ENCODE results near the gene FBXW7. TPM values are rescaled to one million over a fixed set of nuclear protein-coding genes. Genes with fewer than 3 reads are reported as not detected.

FBXW7 gene
- total and polyA plus RNA-seq, 2 of the 13 experiments (the other 11 are each of a cell fraction or from before 2014, with no cell fraction given): 5.0 to 40.9 TPM

DNA sequence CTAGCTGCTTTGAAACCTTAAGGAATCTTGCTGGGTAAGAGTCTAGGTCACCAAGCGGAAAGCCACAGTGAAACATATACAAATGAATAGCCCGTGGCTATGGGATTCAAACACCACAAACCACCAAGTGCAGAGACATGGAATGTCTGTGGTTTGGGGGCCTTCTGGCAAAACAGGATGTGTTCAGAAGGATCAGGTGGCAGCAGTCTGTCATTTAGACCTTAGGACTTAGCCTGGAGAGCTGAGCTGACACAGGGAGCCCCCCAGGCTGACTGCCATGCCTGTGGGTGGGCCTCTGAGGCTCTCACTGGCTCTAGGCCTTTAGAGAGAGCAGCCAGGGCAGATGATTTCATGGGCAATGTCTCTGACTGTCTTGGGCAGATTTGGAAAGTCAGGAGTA lies 225.6 kb downstream of the FBXW7 start (continued):
- TF ChIP-seq CREM (IDR thresholded peaks at IDR 0.05) (no peak), CREM (CRISPR knock-in tag; IDR thresholded peaks at IDR 0.05) (no peak)

GRCh38 chr4:152309418-152309817 lies 226.5 kb downstream of the FBXW7 start:
- Histone ChIP-seq H3K79me2 (ENCODE audit: insufficient read depth, low read length) (no peaks in the 10 kb centered on the region), H3K4me3 (replicated peaks in 1 of 3; ENCODE audit: insufficient read depth in 1 of 3, low read depth in 2 of 3, low read length in 3 of 3) (no peak overlapping the region), H3K27ac (ENCODE audit: extremely low read length, insufficient read depth, low read length) (no peak overlapping the region), H3K36me3 (replicated peaks in 1 of 2; ENCODE audit: control insufficient read depth in 1 of 2, insufficient read depth in 2 of 2, low read length in 2 of 2) (no peaks in the 10 kb centered on the region), H3K4me1 (ENCODE audit: insufficient read depth, low read length) (0 out of 2 replicates have a peak, but pooled peaks cover 7% of the 10 kb centered on the region), H3K9me3 (ENCODE audit: low read length) (no peaks in the 10 kb centered on the region), H3K9ac (ENCODE audit: insufficient read depth, low read depth, low read length) (no peak overlapping the region), H4K20me1 (ENCODE audit: insufficient read depth, low read length) (no peaks in the 10 kb centered on the region), H3K4me2 (ENCODE audit: low read depth, low read length) (no peak overlapping the region), H3K27me3 (ENCODE audit: control insufficient read depth in 1 of 2, insufficient read depth in 2 of 2, low read length in 2 of 2) (no peaks in the 10 kb centered on the region), H2AFZ (ENCODE audit: low read length) (no peak overlapping the region)
- POLR2A ChIA-PET: no interaction called here
- intact Hi-C loops (cut with micrococcal nuclease; ENCODE audit: unreplicated experiment): no loop called here
- FAIRE-seq (no peak), DNase-seq (ENCODE audit: low spot score) (no peak), ATAC-seq (no peak)
- CTCF ChIA-PET (ENCODE audit: low intra/inter-chr PET ratio, low total read pairs): no interaction called here
- in situ Hi-C loops (cut with HindIII; ENCODE audit: extremely low pct_ligation_motif_present, low pct_unique_long_range_greater_than_20kb): no loop called here
- TF ChIP-seq FOXM1 (CRISPR knock-in tag; IDR thresholded peaks at IDR 0.05) (no peak), HIVEP1 (CRISPR knock-in tag; IDR thresholded peaks at IDR 0.05) (no peak), ZFX (CRISPR knock-in tag; IDR thresholded peaks at IDR 0.05; ENCODE audit: low read depth) (no peak), CREB1 (IDR thresholded peaks at IDR 0.05) (no peak), CREB1 (CRISPR knock-in tag; IDR thresholded peaks at IDR 0.05) (no peak), ZMYM3 (CRISPR knock-in tag; IDR thresholded peaks at IDR 0.05) (no peak), ZFP91 (CRISPR knock-in tag; IDR thresholded peaks at IDR 0.05; ENCODE audit: borderline replicate concordance) (no peak)
- TF ChIP-seq, protein P1, sequence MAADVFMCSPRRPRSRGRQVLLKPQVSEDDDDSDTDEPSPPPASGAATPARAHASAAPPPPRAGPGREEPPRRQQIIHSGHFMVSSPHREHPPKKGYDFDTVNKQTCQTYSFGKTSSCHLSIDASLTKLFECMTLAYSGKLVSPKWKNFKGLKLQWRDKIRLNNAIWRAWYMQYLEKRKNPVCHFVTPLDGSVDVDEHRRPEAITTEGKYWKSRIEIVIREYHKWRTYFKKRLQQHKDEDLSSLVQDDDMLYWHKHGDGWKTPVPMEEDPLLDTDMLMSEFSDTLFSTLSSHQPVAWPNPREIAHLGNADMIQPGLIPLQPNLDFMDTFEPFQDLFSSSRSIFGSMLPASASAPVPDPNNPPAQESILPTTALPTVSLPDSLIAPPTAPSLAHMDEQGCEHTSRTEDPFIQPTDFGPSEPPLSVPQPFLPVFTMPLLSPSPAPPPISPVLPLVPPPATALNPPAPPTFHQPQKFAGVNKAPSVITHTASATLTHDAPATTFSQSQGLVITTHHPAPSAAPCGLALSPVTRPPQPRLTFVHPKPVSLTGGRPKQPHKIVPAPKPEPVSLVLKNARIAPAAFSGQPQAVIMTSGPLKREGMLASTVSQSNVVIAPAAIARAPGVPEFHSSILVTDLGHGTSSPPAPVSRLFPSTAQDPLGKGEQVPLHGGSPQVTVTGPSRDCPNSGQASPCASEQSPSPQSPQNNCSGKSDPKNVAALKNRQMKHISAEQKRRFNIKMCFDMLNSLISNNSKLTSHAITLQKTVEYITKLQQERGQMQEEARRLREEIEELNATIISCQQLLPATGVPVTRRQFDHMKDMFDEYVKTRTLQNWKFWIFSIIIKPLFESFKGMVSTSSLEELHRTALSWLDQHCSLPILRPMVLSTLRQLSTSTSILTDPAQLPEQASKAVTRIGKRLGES (CRISPR knock-in tag; IDR thresholded peaks at IDR 0.05; ENCODE audit: borderline replicate concordance): no peak
- TF ChIP-seq, protein P2, sequence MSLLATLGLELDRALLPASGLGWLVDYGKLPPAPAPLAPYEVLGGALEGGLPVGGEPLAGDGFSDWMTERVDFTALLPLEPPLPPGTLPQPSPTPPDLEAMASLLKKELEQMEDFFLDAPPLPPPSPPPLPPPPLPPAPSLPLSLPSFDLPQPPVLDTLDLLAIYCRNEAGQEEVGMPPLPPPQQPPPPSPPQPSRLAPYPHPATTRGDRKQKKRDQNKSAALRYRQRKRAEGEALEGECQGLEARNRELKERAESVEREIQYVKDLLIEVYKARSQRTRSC (CRISPR knock-in tag; IDR thresholded peaks at IDR 0.05; ENCODE audit: low read depth): no peak
- no TSS peak for BruUV-seq (replicated peaks)
- 30% methylated on average over 2 of the region's 2 CpGs for WGBS (ENCODE audit: low lambda C conversion rate)

Measured in HepG2 (cell line).